K562 (cell line): Measurements from ENCODE around the gene ISCA1. TPM values are rescaled to one million over a fixed set of nuclear protein-coding genes. Genes with fewer than 3 reads are reported as not detected.
A peak's percentile ranks its signal among the peaks of the same experiment; 100 is the strongest.

Source experiments
- BRD4 ChIP-seq: fragments of 200-600 bp; sonication (generic); IDR thresholded peaks from 2 replicates; pipeline ENCODE4 v1.6.1; 2017; ENCODE audit warnings: inconsistent platforms
- C11orf30 ChIP-seq: fragments of 450-650 bp; IDR thresholded peaks from 2 replicates; pipeline ENCODE4 v1.6.1; 2016; ENCODE audit warnings: low read depth, mild to moderate bottlenecking
- FOXJ3 ChIP-seq: sonication (generic); formaldehyde crosslinking; IDR thresholded peaks from 2 replicates; pipeline ENCODE4 v1.4.0; 2020; ENCODE audit warnings: mild to moderate bottlenecking, missing genetic modification reagents
- KAT7 ChIP-seq: sonication (generic); formaldehyde crosslinking; IDR thresholded peaks from 2 replicates; pipeline ENCODE4 v1.8.0; 2022; ENCODE audit warnings: missing genetic modification reagents, mild to moderate bottlenecking, borderline replicate concordance
- MAFG ChIP-seq: fragments of 450-650 bp; conservative IDR thresholded peaks from 2 replicates; pipeline ENCODE4 v1.6.1; 2016; ENCODE audit warnings: missing genetic modification characterization, missing compliant biosample characterization
- MAFK ChIP-seq: IDR thresholded peaks from 2 replicates; pipeline ENCODE4 v1.6.1; 2011; ENCODE audit warnings: low read length, improper control_type of control experiment
- MYC ChIP-seq, 2 experiments: fragments of 250-450 bp in 1 of 2; sonication (Bioruptor Pico) in 1 of 2; IDR thresholded peaks; 2 replicates each; pipeline versions ENCODE4 v1.5.1 to v1.6.1; 2012 to 2021; ENCODE audit warnings: low read depth in 2 of 2, borderline replicate concordance in 1 of 2, improper control_type of control experiment in 1 of 2, low read length in 1 of 2, mild to moderate bottlenecking in 1 of 2, moderate library complexity in 1 of 2
- NFE2 ChIP-seq: IDR thresholded peaks from 2 replicates; pipeline ENCODE4 v1.6.1; 2014; ENCODE audit warnings: antibody characterized with exemption, low read depth
- SMARCB1 ChIP-seq: IDR thresholded peaks from 2 replicates; pipeline ENCODE4 v1.6.1; 2011; ENCODE audit warnings: improper control_type of control experiment, low read depth; ENCODE audit not compliant: insufficient read length
- ZNF316 ChIP-seq: fragments of 450-650 bp; IDR thresholded peaks from 2 replicates; pipeline ENCODE4 v1.6.1; 2016
- polyA plus RNA-seq, 8 experiments: library from polyadenylated mRNA; depleted of rRNA in 4 of 8; stranded (reverse) in 5 of 8; unstranded in 3 of 8; fragments of >200 nt; fragmentation: Nextera tagmentation in 2 of 8; fragmentation: Illumina TruSeq in 1 of 8; extraction: Ambion mirVana in 2 of 8; extraction: Trizol in 1 of 8; gene quantifications; 2 replicates each; pipeline versions ENCODE4 v1.2.1 to v1.2.3, GENCODE V29; 2011 to 2014; ENCODE audit warnings: inconsistent platforms in 1 of 8, missing spikeins in 1 of 8
- total RNA-seq, 7 experiments: library from RNA; depleted of rRNA in 6 of 7; stranded (reverse); fragments of >200 nt in 6 of 7; fragmentation: Illumina TruSeq in 2 of 7; extraction: Trizol in 2 of 7; gene quantifications; 2 replicates each; pipeline versions ENCODE4 v1.2.1 to v1.2.3, GENCODE V29; 2011 to 2021; ENCODE audit warnings: low replicate concordance in 1 of 7
- TF ChIP-seq, protein P1 (sequence below), 2 experiments: IDR thresholded peaks; 2 replicates each; pipeline ENCODE4 v1.6.1; 2012; ENCODE audit warnings: improper control_type of control experiment in 2 of 2, low read depth in 2 of 2, low read length in 2 of 2, borderline replicate concordance in 1 of 2

The ISCA1 gene
- total and polyA plus RNA-seq, 9 of the 15 experiments (the other 6 are each of a cell fraction or from before 2014, with no cell fraction given) = 6.5 to 27.1 (median 20.0) TPM

DNA sequence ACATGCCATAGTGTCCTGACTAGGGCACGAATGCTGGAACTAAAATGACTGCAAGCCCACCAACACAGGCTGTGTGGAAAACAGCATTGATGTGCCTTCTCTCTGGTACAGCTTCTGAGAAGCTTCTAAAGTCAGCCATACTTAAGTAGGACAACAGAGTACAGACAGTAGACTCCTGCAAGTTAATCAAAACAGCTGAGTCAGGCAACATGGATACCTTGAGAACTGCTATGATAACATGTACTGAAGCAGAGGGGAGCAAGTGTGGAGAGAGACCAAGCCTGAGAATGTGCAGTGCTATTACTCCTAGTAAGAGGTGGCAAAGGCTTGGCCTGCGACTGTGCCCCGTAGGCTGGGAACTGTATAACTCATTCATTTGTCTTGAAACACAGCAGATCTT, 2.5 kb downstream of the ISCA1 start (continued):
- TF ChIP-seq SMARCB1 = no peak
- TF ChIP-seq NFE2 = peak; percentile 37; the same call in 1 of the 2 replicates
- TF ChIP-seq MAFK = peak; percentile 68
- peak; percentile 90 for TF ChIP-seq C11orf30
- TF ChIP-seq KAT7 (CRISPR knock-in tag) = no peak
- no peak for TF ChIP-seq MYC (IDR thresholded peaks at IDR 0.05; ENCODE audit: low read depth, low read length)
- no peak for TF ChIP-seq MYC (CRISPR knock-in tag; IDR thresholded peaks at IDR 0.05; ENCODE audit: borderline replicate concordance, low read depth)
- TF ChIP-seq MAFG (tag) = peak; percentile 84
- TF ChIP-seq, protein P1, sequence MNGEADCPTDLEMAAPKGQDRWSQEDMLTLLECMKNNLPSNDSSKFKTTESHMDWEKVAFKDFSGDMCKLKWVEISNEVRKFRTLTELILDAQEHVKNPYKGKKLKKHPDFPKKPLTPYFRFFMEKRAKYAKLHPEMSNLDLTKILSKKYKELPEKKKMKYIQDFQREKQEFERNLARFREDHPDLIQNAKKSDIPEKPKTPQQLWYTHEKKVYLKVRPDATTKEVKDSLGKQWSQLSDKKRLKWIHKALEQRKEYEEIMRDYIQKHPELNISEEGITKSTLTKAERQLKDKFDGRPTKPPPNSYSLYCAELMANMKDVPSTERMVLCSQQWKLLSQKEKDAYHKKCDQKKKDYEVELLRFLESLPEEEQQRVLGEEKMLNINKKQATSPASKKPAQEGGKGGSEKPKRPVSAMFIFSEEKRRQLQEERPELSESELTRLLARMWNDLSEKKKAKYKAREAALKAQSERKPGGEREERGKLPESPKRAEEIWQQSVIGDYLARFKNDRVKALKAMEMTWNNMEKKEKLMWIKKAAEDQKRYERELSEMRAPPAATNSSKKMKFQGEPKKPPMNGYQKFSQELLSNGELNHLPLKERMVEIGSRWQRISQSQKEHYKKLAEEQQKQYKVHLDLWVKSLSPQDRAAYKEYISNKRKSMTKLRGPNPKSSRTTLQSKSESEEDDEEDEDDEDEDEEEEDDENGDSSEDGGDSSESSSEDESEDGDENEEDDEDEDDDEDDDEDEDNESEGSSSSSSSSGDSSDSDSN (IDR thresholded peaks at IDR 0.05; ENCODE audit: borderline replicate concordance in 1 of 2, low read depth in 2 of 2, low read length in 2 of 2) = no peak
- no peak for TF ChIP-seq BRD4
- TF ChIP-seq ZNF316 = peak; percentile 96
- TF ChIP-seq FOXJ3 (CRISPR knock-in tag) = no peak
